HG03520 (cell line): Measurements from ENCODE around the gene SPTBN1.
A peak's percentile ranks its signal among the peaks of the same experiment; 100 is the strongest.

Source experiments
- ATAC-seq: cut with Tn5 transposase; IDR thresholded peaks from one replicate; pipeline ENCODE4 v1.9.1; 2021; ENCODE audit warnings: mild to moderate bottlenecking, moderate library complexity; ENCODE audit not compliant: unreplicated experiment

The SPTBN1 gene

DNA sequence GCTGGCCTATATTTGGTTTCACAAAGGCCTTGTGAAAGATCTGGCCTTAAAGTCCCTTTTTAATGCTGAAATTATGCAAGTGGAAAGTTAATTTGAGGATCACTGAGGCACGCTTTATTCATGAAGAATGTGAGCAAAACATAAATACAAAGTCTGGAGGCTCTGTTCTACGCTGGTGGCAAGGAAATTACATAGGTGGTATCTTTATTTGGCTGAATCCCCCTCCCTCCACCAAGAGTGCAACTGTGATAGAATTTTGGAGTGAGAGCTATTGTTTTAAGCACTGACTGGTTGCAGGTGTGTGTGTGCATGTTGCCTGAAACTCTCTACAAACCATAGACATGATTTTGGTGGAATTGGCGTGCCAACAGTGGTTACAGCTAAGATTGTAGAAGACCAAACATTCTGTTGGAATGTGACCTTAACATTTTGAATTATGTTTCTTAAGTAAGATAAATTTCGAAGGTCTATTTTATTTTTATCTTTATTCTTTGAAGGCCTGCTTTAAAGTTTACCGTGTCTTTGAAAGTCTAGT, 114.3 kb downstream of the SPTBN1 start:
- ATAC-seq: no peak

DNA sequence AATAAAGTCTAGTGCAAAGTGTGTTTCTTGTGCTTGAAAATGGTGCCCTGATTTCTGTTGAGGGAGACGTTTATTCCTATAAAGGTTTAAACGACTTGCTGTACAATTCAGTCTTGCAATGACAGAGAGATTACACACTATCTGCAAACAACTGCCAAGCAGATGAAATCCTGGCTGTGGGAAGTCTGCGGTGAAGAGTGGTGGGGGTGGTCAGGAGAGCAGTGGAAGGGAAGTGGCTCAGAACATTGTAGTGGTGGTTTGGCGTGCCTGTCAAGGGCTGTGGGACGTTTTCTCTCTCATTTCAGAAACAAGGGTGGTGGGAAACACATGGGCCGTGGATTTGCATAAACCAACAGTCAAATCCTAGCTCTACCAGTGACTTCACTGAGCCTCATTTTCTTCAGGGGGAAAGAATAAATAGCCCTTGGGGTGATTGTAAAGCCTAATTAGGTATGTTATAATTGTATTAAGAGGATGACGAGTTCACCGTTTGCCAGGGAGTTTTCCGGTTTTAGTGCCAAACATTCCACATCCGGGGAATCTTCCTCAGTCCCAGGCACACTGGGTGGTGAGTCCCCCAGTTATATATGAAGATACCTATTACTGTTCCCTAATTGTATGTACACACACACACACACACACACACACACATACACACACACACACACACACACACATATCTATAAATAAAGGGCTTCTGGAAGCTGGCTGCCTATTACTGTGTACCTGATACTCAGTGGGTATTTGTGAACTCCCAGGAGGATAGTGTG, 115.0 kb downstream of the SPTBN1 start:
- ATAC-seq: peak; percentile 66

GRCh38 chr2:54572262-54572635, 116.1 kb downstream of the SPTBN1 start:
- no peak for ATAC-seq

DNA sequence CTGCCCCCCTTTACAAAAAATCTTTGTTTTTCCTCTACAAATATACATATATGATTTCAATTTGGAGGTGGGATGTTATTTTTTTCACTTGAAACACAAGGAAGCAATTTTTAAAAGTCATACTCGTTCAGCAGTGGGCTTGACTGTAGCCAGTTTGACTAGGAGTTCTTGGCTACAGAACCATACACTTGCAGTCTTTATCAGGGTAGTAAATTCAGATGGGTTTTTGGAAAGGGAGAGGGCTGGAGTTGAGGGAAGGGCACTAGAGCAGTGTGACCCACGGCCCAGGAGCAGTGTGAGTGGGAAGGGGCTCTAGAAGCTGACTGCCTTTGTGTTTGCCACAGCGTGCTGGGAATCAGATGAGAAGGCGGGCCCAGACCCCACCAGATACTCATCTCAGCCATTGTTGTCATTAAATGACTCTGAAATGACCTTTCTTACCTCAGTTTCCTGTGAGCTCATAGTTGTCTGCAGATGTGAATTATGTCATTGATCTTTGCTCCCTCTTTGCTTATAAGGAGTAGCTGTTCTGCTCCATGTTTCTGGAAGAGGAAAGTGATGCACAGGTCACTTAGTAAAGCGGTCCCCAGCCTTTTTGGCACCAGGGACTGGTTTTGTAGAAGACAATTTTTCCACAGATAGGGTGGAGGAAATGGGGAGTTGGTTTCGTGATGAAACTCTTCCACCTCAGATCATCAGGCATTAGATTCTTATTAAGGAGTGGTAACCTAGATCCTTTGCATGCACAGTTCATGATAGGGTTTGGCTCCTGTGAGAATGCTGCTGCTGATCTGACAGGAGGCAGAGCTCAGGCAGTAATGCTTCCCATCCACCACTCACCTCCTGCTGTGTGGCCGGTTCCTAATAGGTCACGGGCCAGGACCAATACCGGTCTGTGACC, 116.8 kb downstream of the SPTBN1 start:
- ATAC-seq: no peak

DNA sequence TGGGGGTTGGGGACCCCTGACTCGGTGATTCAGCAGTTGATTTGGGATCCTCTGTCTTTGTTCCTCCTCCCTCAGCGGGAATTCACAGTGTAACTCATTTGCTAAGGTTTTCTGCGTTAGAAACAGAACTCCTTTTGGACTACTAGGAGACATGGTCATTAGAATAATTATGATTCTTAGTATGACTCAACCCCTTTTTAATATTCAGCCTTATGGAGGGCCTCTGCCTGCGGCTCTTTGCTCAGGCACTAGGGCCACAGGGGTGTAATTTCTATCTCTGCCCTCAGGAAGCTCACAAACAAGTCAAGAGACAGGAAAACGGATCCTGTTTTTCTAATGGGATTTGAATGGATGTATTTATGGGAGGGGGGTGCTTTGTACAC, 117.4 kb downstream of the SPTBN1 start:
- ATAC-seq: no peak

GRCh38 chr2:54574107-54574859, 118.2 kb downstream of the SPTBN1 start:
- peak; percentile 32 for ATAC-seq

GRCh38 chr2:54574860-54575247, 118.7 kb downstream of the SPTBN1 start:
- no peak for ATAC-seq

- no peak for ATAC-seq
Observed at GRCh38 chr2:54575379-54575888, 119.3 kb downstream of the SPTBN1 start.

DNA sequence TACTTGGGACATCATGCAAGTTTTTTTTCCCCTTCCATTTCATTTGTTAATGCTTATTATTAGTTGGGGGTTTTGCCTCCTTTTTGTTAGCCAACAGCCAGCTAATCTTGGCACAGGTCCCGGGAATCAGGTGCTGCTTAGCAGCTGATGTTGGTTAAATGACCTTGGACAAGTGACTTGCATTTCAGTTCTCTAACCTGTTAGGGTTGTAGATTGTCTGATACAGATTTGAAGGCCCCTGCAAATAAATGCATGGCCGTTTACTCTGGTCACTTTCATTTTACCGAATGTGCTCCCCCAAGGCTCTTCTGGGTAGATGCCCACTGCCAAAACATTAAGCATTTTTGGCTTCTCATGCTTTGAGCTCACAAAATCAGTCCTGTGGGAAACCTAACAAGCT, 120.9 kb downstream of the SPTBN1 start:
- ATAC-seq: no peak

GRCh38 chr2:54577944-54578647, 122.0 kb downstream of the SPTBN1 start:
- no peak for ATAC-seq

DNA sequence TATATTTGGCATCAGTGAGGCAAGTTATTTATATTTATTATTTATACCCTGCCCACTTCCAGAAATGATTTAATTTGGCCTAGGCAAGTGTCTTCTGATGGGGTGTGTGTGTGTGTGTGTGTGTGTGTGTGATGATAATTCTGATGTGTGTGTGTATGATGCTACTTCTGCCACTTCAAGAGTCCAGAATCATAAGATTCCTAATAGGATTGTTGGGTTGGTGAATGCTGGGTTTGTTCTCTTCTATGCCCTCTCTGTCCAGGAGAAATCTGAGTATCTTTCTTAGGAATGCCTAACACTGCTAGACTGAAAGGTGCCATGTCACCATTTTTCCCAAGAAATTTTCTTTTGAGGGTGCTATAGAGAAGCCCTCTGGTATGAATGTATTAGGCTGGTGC, 122.5 kb downstream of the SPTBN1 start:
- ATAC-seq: no peak

DNA sequence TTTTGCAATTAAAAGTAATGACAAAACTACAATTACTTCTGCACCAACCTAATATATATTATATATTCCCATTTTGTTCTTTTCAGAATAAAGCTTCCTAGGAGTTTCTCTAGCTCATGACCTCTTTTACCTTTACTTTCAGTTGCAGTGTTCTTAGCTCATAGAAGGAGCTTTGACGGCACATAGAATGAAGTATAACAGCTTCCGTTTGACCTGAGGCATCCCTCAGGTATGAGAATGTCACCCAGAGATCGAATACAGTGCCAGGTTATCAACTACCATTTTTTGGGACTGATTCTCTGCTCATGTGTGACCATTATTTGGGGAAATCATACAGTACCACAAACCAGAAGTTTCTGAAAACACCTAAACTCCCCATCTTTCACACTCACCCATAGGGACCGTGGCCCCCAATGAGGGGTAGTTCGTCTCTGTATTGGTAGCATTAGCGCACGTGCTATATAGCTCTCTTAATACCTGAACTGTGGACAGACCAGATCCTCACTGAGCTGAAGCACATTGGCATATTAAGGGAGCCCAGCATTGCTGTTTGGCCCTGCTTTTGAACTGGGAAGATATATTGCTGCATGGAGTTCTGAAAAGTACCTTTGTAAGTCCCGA, 123.0 kb downstream of the SPTBN1 start:
- ATAC-seq: no peak

GRCh38 chr2:54579682-54580620, 123.8 kb downstream of the SPTBN1 start:
- ATAC-seq: peak; percentile 75

GRCh38 chr2:54581326-54582039, 125.4 kb downstream of the SPTBN1 start:
- no peak for ATAC-seq

- ATAC-seq: no peak
Observed at GRCh38 chr2:54582987-54583386, 126.9 kb downstream of the SPTBN1 start.

DNA sequence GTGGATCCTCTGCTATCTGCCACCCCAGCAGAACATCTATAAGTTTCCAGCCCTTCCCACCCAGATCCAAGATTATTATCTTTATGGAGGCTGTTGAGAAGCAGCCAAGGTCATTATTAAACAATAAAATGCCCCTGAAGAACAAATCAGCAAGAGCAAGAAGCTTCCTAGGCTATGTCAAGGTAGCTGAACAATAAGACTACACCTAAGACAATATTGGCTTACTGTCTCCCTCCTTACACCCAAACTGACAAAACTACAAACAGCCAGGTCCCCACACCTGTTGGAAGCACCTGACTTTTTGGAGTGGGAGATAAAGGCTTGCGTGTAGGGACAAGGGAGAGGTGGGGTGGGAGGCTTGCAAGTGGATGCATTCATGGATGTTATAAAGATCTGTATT, 128.5 kb downstream of the SPTBN1 start:
- no peak for ATAC-seq

- ATAC-seq: no peak
Observed at GRCh38 chr2:54585136-54585733, 129.1 kb downstream of the SPTBN1 start.

GRCh38 chr2:54586062-54586461, 129.9 kb downstream of the SPTBN1 start:
- no peak for ATAC-seq
